ENCODE data around the gene C12orf75.

C12orf75 gene

GRCh38 chr12:105324704-105325103, 5.8 kb upstream of the C12orf75 start:
- TF ChIP-seq REST (IDR thresholded peaks at IDR 0.05; ENCODE audit: insufficient read depth in 1 of 2, low read depth in 2 of 2, low read length in 2 of 2), result no peak

- TF ChIP-seq TAF1 (IDR thresholded peaks at IDR 0.05; ENCODE audit: borderline replicate concordance, insufficient read depth, low read length), result no peak
Observed at GRCh38 chr12:105325117-105325516, 5.4 kb upstream of the C12orf75 start.

- TF ChIP-seq REST (IDR thresholded peaks at IDR 0.05; ENCODE audit: insufficient read depth in 1 of 2, low read depth in 2 of 2, low read length in 2 of 2) (no peak), FOXP2 (optimal IDR thresholded peaks at IDR 0.05; ENCODE audit: borderline replicate concordance, extremely low read depth, extremely low read length, insufficient read depth) (no peak), TAF1 (IDR thresholded peaks at IDR 0.05; ENCODE audit: borderline replicate concordance, insufficient read depth, low read length) (no peak), POLR2AphosphoS5 (IDR thresholded peaks at IDR 0.05; ENCODE audit: low read depth, low read length) (no peak), SIN3A (IDR thresholded peaks at IDR 0.05; ENCODE audit: borderline replicate concordance, insufficient read depth, low read length) (no peak)
Observed at GRCh38 chr12:105329926-105330282, 587 bp upstream of the C12orf75 start.

GRCh38 chr12:105330931-105331804, 677 bp downstream of the C12orf75 start:
- TF ChIP-seq FOXP2 (optimal IDR thresholded peaks at IDR 0.05; ENCODE audit: borderline replicate concordance, extremely low read depth, extremely low read length, insufficient read depth) (no peak), TAF1 (IDR thresholded peaks at IDR 0.05; ENCODE audit: borderline replicate concordance, insufficient read depth, low read length) (no peak), POLR2AphosphoS5 (IDR thresholded peaks at IDR 0.05; ENCODE audit: low read depth, low read length) (no peak), REST (IDR thresholded peaks at IDR 0.05; ENCODE audit: insufficient read depth in 1 of 2, low read depth in 2 of 2, low read length in 2 of 2) (no peak), SIN3A (IDR thresholded peaks at IDR 0.05; ENCODE audit: borderline replicate concordance, insufficient read depth, low read length) (no peak)

GRCh38 chr12:105331805-105332251, 1.3 kb downstream of the C12orf75 start:
- TF ChIP-seq SIN3A (IDR thresholded peaks at IDR 0.05; ENCODE audit: borderline replicate concordance, insufficient read depth, low read length) (no peak), FOXP2 (optimal IDR thresholded peaks at IDR 0.05; ENCODE audit: borderline replicate concordance, extremely low read depth, extremely low read length, insufficient read depth) (no peak), TAF1 (IDR thresholded peaks at IDR 0.05; ENCODE audit: borderline replicate concordance, insufficient read depth, low read length) (no peak)

- TF ChIP-seq POLR2AphosphoS5 (IDR thresholded peaks at IDR 0.05; ENCODE audit: low read depth, low read length), result no peak
- TF ChIP-seq SIN3A (IDR thresholded peaks at IDR 0.05; ENCODE audit: borderline replicate concordance, insufficient read depth, low read length), result no peak
- TF ChIP-seq REST (IDR thresholded peaks at IDR 0.05; ENCODE audit: insufficient read depth in 1 of 2, low read depth in 2 of 2, low read length in 2 of 2), result no peak
- no peak for TF ChIP-seq TAF1 (IDR thresholded peaks at IDR 0.05; ENCODE audit: borderline replicate concordance, insufficient read depth, low read length)
- no peak for TF ChIP-seq FOXP2 (optimal IDR thresholded peaks at IDR 0.05; ENCODE audit: borderline replicate concordance, extremely low read depth, extremely low read length, insufficient read depth)
Observed at GRCh38 chr12:105332925-105333324, 2.4 kb downstream of the C12orf75 start.

Data from PFSK-1 (cell line).